ENCODE results near the gene CFAP68. TPM values are rescaled to one million over a fixed set of nuclear protein-coding genes. Genes with fewer than 3 reads are reported as not detected.

Gene CFAP68
- total and polyA plus RNA-seq, 2 experiments from 2014 or later, result 9.9 to 52.8 TPM

GRCh38 chr11:111838054-111838453 is 41.3 kb upstream of the CFAP68 start:
- H3K4me1 ChIP-seq (ENCODE audit: insufficient read depth), result peaks cover 5% of the 10 kb centered on the region; the same call in 1 of the 2 replicates
- ATAC-seq (no peak), DNase-seq (ENCODE audit: low spot score) (no peak)
- no peak overlapping the region for H2AFZ ChIP-seq
- TF ChIP-seq NANOG (IDR thresholded peaks at IDR 0.05; ENCODE audit: borderline replicate concordance) (no peak), POLR2AphosphoS5 (IDR thresholded peaks at IDR 0.05; ENCODE audit: low read depth) (no peak), EZH2phosphoT487 (IDR thresholded peaks at IDR 0.05; ENCODE audit: unreplicated experiment) (no peak), REST (IDR thresholded peaks at IDR 0.05; ENCODE audit: unreplicated experiment) (no peak), ZNF462 (CRISPR knock-in tag; IDR thresholded peaks at IDR 0.05) (no peak), JUNB (IDR thresholded peaks at IDR 0.05; ENCODE audit: unreplicated experiment) (no peak), CREB1 (CRISPR knock-in tag; IDR thresholded peaks at IDR 0.05; ENCODE audit: low read depth) (no peak), STAT1 (IDR thresholded peaks at IDR 0.05; ENCODE audit: unreplicated experiment) (no peak), ETS1 (IDR thresholded peaks at IDR 0.05) (no peak), ZNF114 (CRISPR knock-in tag; IDR thresholded peaks at IDR 0.05) (no peak), ZNF331 (CRISPR knock-in tag; IDR thresholded peaks at IDR 0.05; ENCODE audit: low read depth) (no peak), EZH2 (IDR thresholded peaks at IDR 0.05; ENCODE audit: low read depth, unreplicated experiment) (no peak)
- TF ChIP-seq, protein P1, sequence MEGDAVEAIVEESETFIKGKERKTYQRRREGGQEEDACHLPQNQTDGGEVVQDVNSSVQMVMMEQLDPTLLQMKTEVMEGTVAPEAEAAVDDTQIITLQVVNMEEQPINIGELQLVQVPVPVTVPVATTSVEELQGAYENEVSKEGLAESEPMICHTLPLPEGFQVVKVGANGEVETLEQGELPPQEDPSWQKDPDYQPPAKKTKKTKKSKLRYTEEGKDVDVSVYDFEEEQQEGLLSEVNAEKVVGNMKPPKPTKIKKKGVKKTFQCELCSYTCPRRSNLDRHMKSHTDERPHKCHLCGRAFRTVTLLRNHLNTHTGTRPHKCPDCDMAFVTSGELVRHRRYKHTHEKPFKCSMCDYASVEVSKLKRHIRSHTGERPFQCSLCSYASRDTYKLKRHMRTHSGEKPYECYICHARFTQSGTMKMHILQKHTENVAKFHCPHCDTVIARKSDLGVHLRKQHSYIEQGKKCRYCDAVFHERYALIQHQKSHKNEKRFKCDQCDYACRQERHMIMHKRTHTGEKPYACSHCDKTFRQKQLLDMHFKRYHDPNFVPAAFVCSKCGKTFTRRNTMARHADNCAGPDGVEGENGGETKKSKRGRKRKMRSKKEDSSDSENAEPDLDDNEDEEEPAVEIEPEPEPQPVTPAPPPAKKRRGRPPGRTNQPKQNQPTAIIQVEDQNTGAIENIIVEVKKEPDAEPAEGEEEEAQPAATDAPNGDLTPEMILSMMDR (conservative IDR thresholded peaks at IDR 0.05; ENCODE audit: low read depth in 2 of 2), result no peak
- H3K9me2 ChIP-seq (ENCODE audit: insufficient read depth), result no peaks in the 10 kb centered on the region
- no peaks in the 10 kb centered on the region for H3K27me3 ChIP-seq (ENCODE audit: insufficient read depth)
- no peak overlapping the region for H3K4me2 ChIP-seq
- no peaks in the 10 kb centered on the region for H3K36me3 ChIP-seq (ENCODE audit: insufficient read depth)
- H3K27me3 Mint-ChIP-seq (ENCODE audit: insufficient read depth, low read depth, poor library complexity), result no peaks in the 10 kb centered on the region
- no peaks in the 10 kb centered on the region for H4K20me1 ChIP-seq (replicated peaks; ENCODE audit: insufficient read depth)
- peaks cover 4% of the 10 kb centered on the region; the same call in 1 of the 3 replicates for H3K36me3 Mint-ChIP-seq (ENCODE audit: low read depth)
- H3F3A ChIP-seq (replicated peaks; ENCODE audit: low read depth), result no peaks in the 10 kb centered on the region
- no peak overlapping the region for H3K4me3 ChIP-seq
- H3K9me3 Mint-ChIP-seq, result no peaks in the 10 kb centered on the region
- H3K4me1 Mint-ChIP-seq, result peaks cover 15% of the 10 kb centered on the region; the same call in 2 of the 3 replicates
- no peaks in the 10 kb centered on the region for H3K79me2 ChIP-seq (replicated peaks; ENCODE audit: insufficient read depth)
- no peak overlapping the region for H3K27ac ChIP-seq (ENCODE audit: low read depth)
- no peak overlapping the region for H3K4me3 Mint-ChIP-seq
- H3K27ac Mint-ChIP-seq, result no peak overlapping the region

Data from GM23338 (cell line).